Nephron progenitor cell (in vitro differentiated cells): ENCODE data around the gene ERVW-1.

Experiments
- DNase-seq: peaks from one replicate; pipeline ENCODE4 v3.0.0; 2021
- H3K27ac Mint-ChIP-seq: 2 replicates; pipeline ENCODE4 v1.8.0; 2021; ENCODE audit warnings: mild to moderate bottlenecking, moderate library complexity, mixed read lengths
- H3K27me3 Mint-ChIP-seq: 2 replicates; pipeline ENCODE4 v1.8.0; 2021; ENCODE audit warnings: mild to moderate bottlenecking, low read depth, mixed read lengths; ENCODE audit not compliant: poor library complexity
- H3K36me3 Mint-ChIP-seq: 2 replicates; pipeline ENCODE4 v1.8.0; 2021; ENCODE audit warnings: low read depth, mixed read lengths
- H3K4me1 Mint-ChIP-seq: 2 replicates; pipeline ENCODE4 v1.8.0; 2021; ENCODE audit warnings: mixed read lengths
- H3K4me3 Mint-ChIP-seq: 2 replicates; pipeline ENCODE4 v1.8.0; 2021; ENCODE audit warnings: mild to moderate bottlenecking, moderate library complexity, mixed read lengths
- H3K9me3 Mint-ChIP-seq: 2 replicates; pipeline ENCODE4 v1.8.0; 2021; ENCODE audit warnings: mild to moderate bottlenecking, moderate library complexity, mixed read lengths
- TF ChIP-seq, protein P1 (sequence below): fragments of 200-600 bp; sonication (generic); IDR thresholded peaks from 2 replicates; pipeline ENCODE4 v1.5.0; 2021; ENCODE audit warnings: antibody characterized with exemption

The ERVW-1 gene

DNA sequence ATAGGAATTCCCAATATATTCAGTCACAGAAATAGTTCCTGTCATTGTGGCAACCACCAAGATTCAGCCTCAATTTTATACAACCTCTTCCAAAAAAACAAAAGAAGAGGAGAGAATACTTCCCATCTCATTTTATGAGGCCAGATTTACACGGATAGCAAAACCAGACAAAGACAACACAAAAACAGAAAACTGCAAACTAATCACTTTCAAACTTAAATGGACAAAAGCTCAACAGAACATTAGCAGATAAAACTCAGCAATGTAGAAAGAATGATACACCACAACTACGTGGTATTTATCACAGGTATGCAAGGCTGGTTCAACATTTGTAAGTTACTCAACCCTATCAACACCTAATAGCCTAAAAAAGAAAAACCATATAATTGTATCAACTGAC lies 28.6 kb upstream of the ERVW-1 start:
- Mint-ChIP-seq H3K36me3 (peaks cover 34% of the 10 kb centered on the region), H3K9me3 (no peaks in the 10 kb centered on the region), H3K27me3 (no peaks in the 10 kb centered on the region), H3K27ac (no peak overlapping the region), H3K4me3 (no peak overlapping the region), H3K4me1 (no peaks in the 10 kb centered on the region)
- no peak for DNase-seq
- TF ChIP-seq, protein P1, sequence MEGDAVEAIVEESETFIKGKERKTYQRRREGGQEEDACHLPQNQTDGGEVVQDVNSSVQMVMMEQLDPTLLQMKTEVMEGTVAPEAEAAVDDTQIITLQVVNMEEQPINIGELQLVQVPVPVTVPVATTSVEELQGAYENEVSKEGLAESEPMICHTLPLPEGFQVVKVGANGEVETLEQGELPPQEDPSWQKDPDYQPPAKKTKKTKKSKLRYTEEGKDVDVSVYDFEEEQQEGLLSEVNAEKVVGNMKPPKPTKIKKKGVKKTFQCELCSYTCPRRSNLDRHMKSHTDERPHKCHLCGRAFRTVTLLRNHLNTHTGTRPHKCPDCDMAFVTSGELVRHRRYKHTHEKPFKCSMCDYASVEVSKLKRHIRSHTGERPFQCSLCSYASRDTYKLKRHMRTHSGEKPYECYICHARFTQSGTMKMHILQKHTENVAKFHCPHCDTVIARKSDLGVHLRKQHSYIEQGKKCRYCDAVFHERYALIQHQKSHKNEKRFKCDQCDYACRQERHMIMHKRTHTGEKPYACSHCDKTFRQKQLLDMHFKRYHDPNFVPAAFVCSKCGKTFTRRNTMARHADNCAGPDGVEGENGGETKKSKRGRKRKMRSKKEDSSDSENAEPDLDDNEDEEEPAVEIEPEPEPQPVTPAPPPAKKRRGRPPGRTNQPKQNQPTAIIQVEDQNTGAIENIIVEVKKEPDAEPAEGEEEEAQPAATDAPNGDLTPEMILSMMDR, result no peak

DNA sequence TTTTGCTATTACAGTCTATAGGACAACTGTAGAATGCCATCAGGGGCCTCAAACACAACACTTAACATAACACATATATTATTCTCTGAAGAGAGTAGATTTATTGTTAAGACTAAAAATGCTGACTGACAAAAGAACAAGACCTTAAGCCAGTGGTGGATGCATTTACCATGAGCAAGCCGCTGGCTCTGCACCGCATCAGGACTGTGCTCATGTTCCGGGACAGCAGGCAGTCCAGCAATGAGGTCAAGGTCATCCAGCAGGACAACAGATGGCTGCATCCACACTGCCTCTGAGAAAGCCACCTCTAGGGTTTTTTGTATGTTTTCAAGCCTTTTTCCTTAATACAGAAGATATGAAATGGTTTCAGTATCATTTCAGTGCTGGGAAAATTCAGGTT lies 26.8 kb upstream of the ERVW-1 start:
- Mint-ChIP-seq H3K9me3 (no peaks in the 10 kb centered on the region), H3K27me3 (no peaks in the 10 kb centered on the region), H3K27ac (no peak overlapping the region), H3K36me3 (peaks cover 48% of the 10 kb centered on the region), H3K4me3 (no peak overlapping the region), H3K4me1 (no peaks in the 10 kb centered on the region)
- TF ChIP-seq, protein P1, result no peak
- no peak for DNase-seq

DNA sequence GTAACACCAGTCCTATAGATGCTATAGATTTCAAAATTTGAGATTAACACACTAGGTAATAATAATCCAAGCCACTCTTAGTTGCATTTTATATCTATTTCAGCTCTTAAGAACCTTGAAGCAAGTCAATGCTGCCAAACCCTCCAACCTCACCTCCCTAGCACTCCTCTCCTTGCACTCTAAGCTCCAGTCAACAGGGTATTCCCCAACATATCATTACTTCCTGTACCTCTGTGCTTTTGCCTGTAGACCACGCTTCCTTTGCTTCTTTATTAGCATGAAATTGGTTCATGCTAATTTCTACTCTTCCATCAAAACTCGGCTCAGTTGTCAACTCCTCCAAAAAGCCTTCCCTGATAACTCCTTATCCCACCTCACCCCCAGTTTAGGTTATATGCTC lies 26.0 kb upstream of the ERVW-1 start:
- no peaks in the 10 kb centered on the region for H3K9me3 Mint-ChIP-seq
- peaks cover 51% of the 10 kb centered on the region for H3K36me3 Mint-ChIP-seq
- no peak overlapping the region for H3K4me3 Mint-ChIP-seq
- no peaks in the 10 kb centered on the region for H3K27me3 Mint-ChIP-seq
- H3K27ac Mint-ChIP-seq, result no peak overlapping the region
- TF ChIP-seq, protein P1, result no peak
- H3K4me1 Mint-ChIP-seq, result no peaks in the 10 kb centered on the region
- no peak for DNase-seq

DNA sequence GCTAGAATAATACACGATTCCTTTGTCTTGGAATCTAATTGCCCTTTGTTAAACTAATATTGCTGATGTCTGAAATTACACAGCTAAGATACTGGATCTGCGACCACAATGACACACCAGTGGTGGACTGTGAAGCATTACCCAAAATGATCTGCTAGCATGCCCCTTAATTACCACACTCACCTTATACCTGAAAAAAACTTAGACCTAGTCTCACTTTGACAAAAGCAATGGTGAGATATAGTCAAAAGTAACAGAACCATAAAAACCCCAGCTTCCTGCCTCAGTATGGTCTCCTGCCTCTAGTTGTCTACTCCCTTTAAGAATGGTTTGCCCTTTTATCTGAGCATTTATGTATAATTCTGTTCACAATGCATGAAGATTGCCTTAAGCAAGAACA lies 20.8 kb upstream of the ERVW-1 start:
- Mint-ChIP-seq H3K27ac (no peak overlapping the region), H3K9me3 (no peaks in the 10 kb centered on the region), H3K36me3 (peaks cover 44% of the 10 kb centered on the region), H3K4me3 (no peak overlapping the region), H3K4me1 (no peaks in the 10 kb centered on the region), H3K27me3 (no peaks in the 10 kb centered on the region)
- DNase-seq, result no peak
- TF ChIP-seq, protein P1, result no peak

DNA sequence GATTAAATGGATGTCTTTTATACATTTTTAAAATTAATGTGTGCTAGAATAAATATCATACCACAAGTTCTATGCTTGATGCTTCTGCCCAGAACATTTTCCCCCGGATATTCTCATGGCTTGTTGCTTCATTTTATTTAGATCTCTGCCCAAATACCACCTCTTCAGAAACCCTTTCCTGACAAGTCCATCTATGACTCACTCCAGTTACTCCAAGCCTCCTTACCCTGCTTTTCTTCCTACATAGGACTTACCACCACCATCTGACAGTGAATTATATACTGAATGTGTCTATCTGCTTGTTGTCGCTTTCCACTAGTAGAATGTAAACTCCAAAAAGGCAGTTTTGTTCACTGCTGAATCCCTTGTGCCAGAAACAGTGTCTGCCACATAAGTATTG lies 19.1 kb upstream of the ERVW-1 start:
- H3K9me3 Mint-ChIP-seq, result no peaks in the 10 kb centered on the region
- no peaks in the 10 kb centered on the region for H3K27me3 Mint-ChIP-seq
- H3K4me3 Mint-ChIP-seq, result no peak overlapping the region
- DNase-seq, result no peak
- H3K27ac Mint-ChIP-seq, result no peak overlapping the region
- H3K36me3 Mint-ChIP-seq, result peaks cover 50% of the 10 kb centered on the region
- TF ChIP-seq, protein P1, result no peak
- no peaks in the 10 kb centered on the region for H3K4me1 Mint-ChIP-seq

DNA sequence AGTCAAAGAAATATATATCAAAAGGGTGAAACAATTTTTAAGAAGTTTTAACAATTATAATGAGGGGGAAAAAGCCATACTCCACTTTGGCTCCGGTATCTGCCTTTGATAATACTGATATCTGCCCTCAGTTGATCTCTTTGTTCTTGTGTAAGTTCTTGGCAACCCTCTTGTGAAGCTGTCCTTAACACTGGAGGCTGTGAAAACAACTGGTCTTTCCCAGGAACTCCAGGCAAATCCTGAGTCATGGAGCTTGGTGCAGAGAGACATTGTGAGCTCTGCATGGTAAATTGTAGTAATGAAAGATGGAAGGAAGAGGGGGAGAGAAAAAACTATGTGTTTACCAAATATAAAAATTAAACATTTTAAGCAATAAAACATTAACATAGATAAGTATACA lies 11.9 kb upstream of the ERVW-1 start:
- peak overlapping the region; percentile 43 for H3K27ac Mint-ChIP-seq
- H3K4me3 Mint-ChIP-seq, result no peak overlapping the region
- no peaks in the 10 kb centered on the region for H3K27me3 Mint-ChIP-seq
- no peaks in the 10 kb centered on the region for H3K4me1 Mint-ChIP-seq
- no peak for DNase-seq
- no peaks in the 10 kb centered on the region for H3K9me3 Mint-ChIP-seq
- TF ChIP-seq, protein P1, result no peak
- H3K36me3 Mint-ChIP-seq, result peaks cover 46% of the 10 kb centered on the region
